ENCODE data around the gene SSTR4. TPM values are rescaled to one million over a fixed set of nuclear protein-coding genes. Genes with fewer than 3 reads are reported as not detected.

The SSTR4 gene
- total and polyA plus RNA-seq, 9 donors, result 0.15 to 0.69 TPM; not detected in 7

DNA sequence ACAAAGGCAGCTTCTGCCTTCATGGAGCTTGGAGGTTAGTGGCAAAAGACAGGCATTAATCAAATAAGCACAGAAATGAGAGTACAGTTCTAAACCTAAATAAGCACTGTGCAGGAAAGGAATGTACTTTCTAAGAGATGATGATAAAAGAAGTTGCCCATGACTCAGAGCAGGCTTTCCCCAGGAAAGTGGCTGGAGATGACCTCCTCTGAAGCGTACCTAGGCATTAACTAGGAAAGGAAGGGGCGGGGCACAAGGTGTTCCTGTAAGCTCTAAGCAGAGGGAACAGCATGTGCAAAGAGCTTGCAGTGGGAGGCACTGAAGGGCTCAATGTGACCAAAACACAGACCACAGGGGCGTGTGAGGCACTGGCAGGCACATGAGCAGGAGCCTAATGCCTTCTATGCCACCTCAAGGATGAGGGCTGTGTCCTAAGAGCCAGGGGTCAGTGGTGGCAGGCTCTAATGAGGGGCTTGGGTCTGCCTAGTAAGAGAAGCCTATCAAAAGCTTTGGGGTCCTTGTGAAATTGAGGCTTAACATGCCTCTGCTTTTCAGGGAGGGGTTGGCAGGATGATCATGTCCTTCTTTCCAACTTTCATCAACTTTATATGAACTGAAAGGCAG lies 4.9 kb downstream of the SSTR4 start:
- TF ChIP-seq, protein P1, sequence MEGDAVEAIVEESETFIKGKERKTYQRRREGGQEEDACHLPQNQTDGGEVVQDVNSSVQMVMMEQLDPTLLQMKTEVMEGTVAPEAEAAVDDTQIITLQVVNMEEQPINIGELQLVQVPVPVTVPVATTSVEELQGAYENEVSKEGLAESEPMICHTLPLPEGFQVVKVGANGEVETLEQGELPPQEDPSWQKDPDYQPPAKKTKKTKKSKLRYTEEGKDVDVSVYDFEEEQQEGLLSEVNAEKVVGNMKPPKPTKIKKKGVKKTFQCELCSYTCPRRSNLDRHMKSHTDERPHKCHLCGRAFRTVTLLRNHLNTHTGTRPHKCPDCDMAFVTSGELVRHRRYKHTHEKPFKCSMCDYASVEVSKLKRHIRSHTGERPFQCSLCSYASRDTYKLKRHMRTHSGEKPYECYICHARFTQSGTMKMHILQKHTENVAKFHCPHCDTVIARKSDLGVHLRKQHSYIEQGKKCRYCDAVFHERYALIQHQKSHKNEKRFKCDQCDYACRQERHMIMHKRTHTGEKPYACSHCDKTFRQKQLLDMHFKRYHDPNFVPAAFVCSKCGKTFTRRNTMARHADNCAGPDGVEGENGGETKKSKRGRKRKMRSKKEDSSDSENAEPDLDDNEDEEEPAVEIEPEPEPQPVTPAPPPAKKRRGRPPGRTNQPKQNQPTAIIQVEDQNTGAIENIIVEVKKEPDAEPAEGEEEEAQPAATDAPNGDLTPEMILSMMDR (IDR thresholded peaks at IDR 0.05), result no peak
- Histone ChIP-seq H3K9me3 (no peaks in the 10 kb centered on the region), H3K4me1 (ENCODE audit: insufficient read depth) (no peaks in the 10 kb centered on the region), H3K27me3 (no peaks in the 10 kb centered on the region), H3K4me3 (no peak overlapping the region), H3K27ac (no peak overlapping the region), H3K36me3 (no peaks in the 10 kb centered on the region)
- intact Hi-C loops (cut with DNase I), result loop anchor here in 2 of 4 donors (10.0 kb wide), 2 partner anchors 295 to 305 kb away; no protein-coding TSS in a partner anchor
- DNase-seq, result no peak
- 74 to 83% (median 80%) methylated on average over 3 of the region's 3 CpGs for WGBS, 3 donors

DNA sequence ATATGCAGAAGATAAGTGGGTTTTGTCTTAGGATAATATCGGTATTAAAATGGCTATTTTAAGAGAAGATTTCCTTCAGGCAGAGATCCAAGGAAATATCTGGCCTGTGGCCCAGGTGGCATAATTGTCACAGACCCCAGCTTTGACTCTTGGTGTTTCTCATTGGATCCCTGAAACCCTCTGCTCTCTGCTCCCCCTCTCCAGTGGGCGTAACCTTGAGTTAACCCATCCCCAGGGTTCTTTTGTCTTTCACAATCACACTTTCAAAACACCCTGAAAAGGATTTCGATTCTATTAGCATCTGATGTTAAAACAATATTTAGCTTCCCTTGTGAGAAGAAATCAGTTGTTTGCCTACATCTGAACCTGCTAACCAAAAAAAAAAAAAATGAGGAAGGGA lies 7.2 kb downstream of the SSTR4 start:
- no peaks in the 10 kb centered on the region for H3K9me3 ChIP-seq
- intact Hi-C loops (cut with DNase I), result loop anchor here in 1 of 4 donors (10.0 kb wide), 1 partner anchor 303 kb away; no protein-coding TSS in a partner anchor
- 46 to 51% (median 49%) methylated on average over 3 of the region's 3 CpGs for WGBS, 3 donors
- DNase-seq, result no peak
- H3K4me1 ChIP-seq (ENCODE audit: insufficient read depth), result no peaks in the 10 kb centered on the region
- no peak overlapping the region for H3K27ac ChIP-seq
- no peaks in the 10 kb centered on the region for H3K36me3 ChIP-seq
- TF ChIP-seq, protein P1 (IDR thresholded peaks at IDR 0.05), result no peak
- no peak for TF ChIP-seq EP300 (IDR thresholded peaks at IDR 0.05)
- TF ChIP-seq POLR2A (IDR thresholded peaks at IDR 0.05), result no peak
- H3K4me3 ChIP-seq, result no peak overlapping the region
- no peaks in the 10 kb centered on the region for H3K27me3 ChIP-seq

DNA sequence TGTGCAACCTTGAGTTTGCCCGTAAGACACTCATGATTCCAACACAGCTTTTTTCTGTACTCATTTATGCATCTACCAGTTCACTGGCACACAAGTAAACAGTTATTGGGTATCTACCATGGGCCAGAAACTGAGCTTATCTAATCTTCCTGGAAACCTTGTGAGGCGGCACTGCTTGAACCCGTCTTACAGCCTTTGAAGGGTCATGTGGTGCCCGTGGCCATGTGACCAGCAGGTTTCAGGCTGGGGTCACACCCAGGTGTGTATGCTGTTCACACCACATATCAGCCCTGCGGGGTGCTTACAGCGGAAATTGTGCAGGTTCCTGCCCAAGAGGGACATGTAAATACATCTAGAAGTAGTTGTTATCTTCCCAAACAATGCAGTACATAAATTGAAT lies 8.3 kb downstream of the SSTR4 start:
- TF ChIP-seq POLR2A (IDR thresholded peaks at IDR 0.05) (no peak), EP300 (IDR thresholded peaks at IDR 0.05) (no peak)
- TF ChIP-seq, protein P1 (IDR thresholded peaks at IDR 0.05), result no peak
- H3K4me3 ChIP-seq, result no peak overlapping the region
- WGBS, 3 donors, result 83 to 92% (median 87%) methylated on average over 6 of the region's 6 CpGs
- no peak for DNase-seq
- H3K27ac ChIP-seq, result no peak overlapping the region
- H3K36me3 ChIP-seq, result no peaks in the 10 kb centered on the region
- peaks cover 5% of the 10 kb centered on the region for H3K4me1 ChIP-seq (ENCODE audit: insufficient read depth)
- intact Hi-C loops (cut with DNase I), result loop anchor here in 1 of 4 donors (10.0 kb wide), 1 partner anchor 301 kb away; no protein-coding TSS in a partner anchor
- H3K27me3 ChIP-seq, result no peaks in the 10 kb centered on the region
- no peaks in the 10 kb centered on the region for H3K9me3 ChIP-seq

DNA sequence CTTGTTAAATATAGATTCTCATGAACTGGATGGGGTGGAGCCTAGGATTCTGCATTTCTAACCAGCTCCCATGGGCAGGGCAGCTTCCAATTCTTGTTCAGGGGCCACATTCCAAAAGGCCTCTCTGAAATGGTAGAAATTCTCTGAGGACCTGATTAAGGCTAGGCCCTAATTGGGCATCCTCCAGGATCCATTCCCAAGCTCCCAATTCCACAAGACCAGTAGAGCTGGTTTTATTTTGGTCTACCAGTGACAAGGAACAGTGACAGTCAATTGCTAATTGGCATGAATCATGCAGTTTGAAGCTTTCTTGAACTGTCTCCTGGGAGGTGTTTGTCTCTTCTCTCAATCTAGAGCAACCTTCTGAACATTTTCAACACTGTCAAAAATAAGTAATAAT lies 11.3 kb downstream of the SSTR4 start:
- intact Hi-C loops (cut with DNase I), result loop anchor here in 2 of 4 donors (5.0 to 10.0 kb wide), 3 partner anchors 196 to 354 kb away; no protein-coding TSS in a partner anchor
- DNase-seq, result no peak
- Histone ChIP-seq H3K27me3 (no peaks in the 10 kb centered on the region), H3K36me3 (no peaks in the 10 kb centered on the region), H3K4me3 (no peak overlapping the region), H3K9me3 (no peaks in the 10 kb centered on the region), H3K4me1 (ENCODE audit: insufficient read depth) (peaks cover 7% of the 10 kb centered on the region), H3K27ac (no peak overlapping the region)
- no peak for TF ChIP-seq POLR2A (IDR thresholded peaks at IDR 0.05)
- no peak for TF ChIP-seq EP300 (IDR thresholded peaks at IDR 0.05)
- TF ChIP-seq, protein P1 (IDR thresholded peaks at IDR 0.05), result no peak

Measured in ovary (tissue), 9 donors.